OCI-LY3 (cell line): ENCODE results near the gene EFCAB11.

Experiments
- H2AFZ ChIP-seq: fragments of 200-600, 300-600 bp; shearing (Covaris generic); 2 replicates; pipeline ENCODE4 v1.6.0; 2014; ENCODE audit warnings: antibody characterized with exemption, low read depth, low read length
- H3K27ac ChIP-seq: fragments of 200-600, 300-600 bp; sonication (generic); 2 replicates; pipeline ENCODE4 v1.5.1; 2014; ENCODE audit warnings: mild to moderate bottlenecking, low read length, moderate library complexity, mixed read lengths
- H3K27me3 ChIP-seq: fragments of 200-600, 300-600 bp; sonication (generic); 2 replicates; pipeline ENCODE4 v1.6.1; 2014; ENCODE audit warnings: low read depth, low read length, mixed read lengths
- H3K36me3 ChIP-seq: fragments of 200-600, 300-600 bp; sonication (generic); replicated peaks from 2 replicates; pipeline ENCODE3; 2014; ENCODE audit warnings: low read depth, low read length, mixed read lengths
- H3K4me1 ChIP-seq: fragments of 300-600, 200-600 bp; sonication (generic); 2 replicates; pipeline ENCODE4 v1.6.1; 2014; ENCODE audit warnings: low read length, mixed read lengths
- H3K4me2 ChIP-seq: fragments of 200-600, 300-600 bp; sonication (generic); 2 replicates; pipeline ENCODE4 v1.6.1; 2014; ENCODE audit warnings: low read length, mixed read lengths
- H3K4me3 ChIP-seq: fragments of 300-600, 200-600 bp; sonication (generic); 2 replicates; pipeline ENCODE4 v1.5.1; 2014; ENCODE audit warnings: antibody characterized with exemption, mild to moderate bottlenecking, low read length, moderate library complexity
- H3K79me2 ChIP-seq: fragments of 300-600, 200-600 bp; shearing (Covaris generic); 2 replicates; pipeline ENCODE4 v1.6.1; 2014; ENCODE audit warnings: mild to moderate bottlenecking, low read length, mixed read lengths
- H3K9ac ChIP-seq: fragments of 300-600, 200-600 bp; shearing (Covaris generic); 2 replicates; pipeline ENCODE4 v1.6.0; 2014; ENCODE audit warnings: mild to moderate bottlenecking, low read length, moderate library complexity
- H3K9me3 ChIP-seq: fragments of 200-600, 300-600 bp; shearing (Covaris generic); 2 replicates; pipeline ENCODE4 v1.6.1; 2014; ENCODE audit warnings: low read length, mixed read lengths; ENCODE audit not compliant: insufficient read depth
- H4K20me1 ChIP-seq: fragments of 200-600, 300-600 bp; sonication (generic); 2 replicates; pipeline ENCODE4 v1.6.1; 2016; ENCODE audit warnings: low read length, mixed read lengths; ENCODE audit not compliant: insufficient read depth
- EZH2phosphoT487 ChIP-seq: fragments of 200-600 bp; shearing (Covaris generic); IDR thresholded peaks from 2 replicates; pipeline ENCODE4 v1.6.1; 2018; ENCODE audit warnings: antibody characterized with exemption, mixed run types, low read depth
- TF ChIP-seq, protein P1 (sequence below): fragments of 200-600, 300-600 bp; sonication (generic); IDR thresholded peaks from 2 replicates; pipeline ENCODE4 v1.5.1; 2014; ENCODE audit warnings: antibody characterized with exemption, low read length, low read depth

Gene EFCAB11

DNA sequence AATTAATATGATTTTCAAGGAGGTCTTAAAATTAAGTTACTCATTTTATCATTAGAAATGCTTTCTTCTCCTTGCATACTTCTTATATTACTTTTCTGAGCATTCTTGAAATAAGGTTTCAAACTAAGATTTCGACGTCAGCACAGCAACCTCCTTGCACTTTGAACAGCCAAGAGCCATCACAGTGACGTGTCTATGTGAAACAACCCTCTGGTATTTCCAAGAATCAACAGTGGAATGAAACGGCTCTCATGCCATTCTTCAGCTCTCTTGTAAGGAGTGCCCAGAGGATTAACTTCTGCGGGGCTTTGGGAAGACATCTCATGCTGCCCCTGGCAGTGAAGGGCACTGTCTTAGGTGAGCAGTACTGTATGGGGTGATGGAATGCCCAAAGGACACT is 109.2 kb downstream of the EFCAB11 start:
- H3K27me3 ChIP-seq: no peaks in the 10 kb centered on the region
- no peak overlapping the region for H2AFZ ChIP-seq
- no peaks in the 10 kb centered on the region for H3K79me2 ChIP-seq
- no peaks in the 10 kb centered on the region for H4K20me1 ChIP-seq
- no peak overlapping the region for H3K9ac ChIP-seq
- H3K36me3 ChIP-seq: no peaks in the 10 kb centered on the region
- H3K27ac ChIP-seq: no peak overlapping the region
- no peak overlapping the region for H3K4me2 ChIP-seq
- TF ChIP-seq EZH2phosphoT487: no peak
- TF ChIP-seq, protein P1, sequence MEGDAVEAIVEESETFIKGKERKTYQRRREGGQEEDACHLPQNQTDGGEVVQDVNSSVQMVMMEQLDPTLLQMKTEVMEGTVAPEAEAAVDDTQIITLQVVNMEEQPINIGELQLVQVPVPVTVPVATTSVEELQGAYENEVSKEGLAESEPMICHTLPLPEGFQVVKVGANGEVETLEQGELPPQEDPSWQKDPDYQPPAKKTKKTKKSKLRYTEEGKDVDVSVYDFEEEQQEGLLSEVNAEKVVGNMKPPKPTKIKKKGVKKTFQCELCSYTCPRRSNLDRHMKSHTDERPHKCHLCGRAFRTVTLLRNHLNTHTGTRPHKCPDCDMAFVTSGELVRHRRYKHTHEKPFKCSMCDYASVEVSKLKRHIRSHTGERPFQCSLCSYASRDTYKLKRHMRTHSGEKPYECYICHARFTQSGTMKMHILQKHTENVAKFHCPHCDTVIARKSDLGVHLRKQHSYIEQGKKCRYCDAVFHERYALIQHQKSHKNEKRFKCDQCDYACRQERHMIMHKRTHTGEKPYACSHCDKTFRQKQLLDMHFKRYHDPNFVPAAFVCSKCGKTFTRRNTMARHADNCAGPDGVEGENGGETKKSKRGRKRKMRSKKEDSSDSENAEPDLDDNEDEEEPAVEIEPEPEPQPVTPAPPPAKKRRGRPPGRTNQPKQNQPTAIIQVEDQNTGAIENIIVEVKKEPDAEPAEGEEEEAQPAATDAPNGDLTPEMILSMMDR: no peak
- no peak overlapping the region for H3K4me3 ChIP-seq
- H3K4me1 ChIP-seq: peaks cover 6% of the 10 kb centered on the region
- H3K9me3 ChIP-seq: no peaks in the 10 kb centered on the region

DNA sequence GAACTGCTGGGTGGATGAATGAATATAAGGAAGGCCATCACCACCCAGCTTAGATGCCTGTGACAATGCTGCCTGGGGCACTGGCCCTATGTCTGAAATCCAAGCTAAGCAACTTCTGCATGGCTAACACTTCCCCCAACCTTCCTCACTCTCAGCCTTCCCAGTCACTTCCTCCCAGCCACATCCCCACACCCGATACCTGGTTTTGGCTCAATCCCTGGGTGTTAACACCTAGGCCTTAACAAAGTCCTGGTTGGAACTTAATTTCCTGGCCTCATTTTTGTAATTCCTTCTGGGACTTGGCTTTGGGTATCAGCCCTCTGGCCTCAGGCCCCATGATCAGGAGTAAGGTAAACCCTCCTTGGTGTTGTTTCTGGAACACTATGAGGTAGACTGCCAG is 110.0 kb downstream of the EFCAB11 start:
- Histone ChIP-seq H2AFZ (no peak overlapping the region), H3K9ac (no peak overlapping the region)
- no peak for TF ChIP-seq EZH2phosphoT487
- TF ChIP-seq, protein P1: no peak

DNA sequence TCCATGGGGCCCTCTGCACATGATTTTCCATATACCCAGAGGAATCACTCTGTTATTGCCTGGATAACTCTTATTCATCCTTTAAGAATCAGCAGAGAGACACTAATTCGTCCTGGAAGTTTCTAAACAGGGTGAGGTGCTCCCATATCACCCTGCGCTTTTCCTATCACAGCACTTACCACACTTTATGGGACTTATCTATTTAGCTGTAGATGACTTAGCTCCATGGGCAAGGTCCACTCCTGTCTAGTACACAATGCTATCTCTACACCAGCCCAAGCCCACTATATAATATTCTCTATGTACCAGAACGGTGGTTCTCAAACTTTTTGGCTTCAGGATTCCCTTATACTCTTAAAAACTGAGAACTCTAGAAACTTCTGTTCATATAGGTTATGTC is 111.7 kb downstream of the EFCAB11 start:
- no peak for TF ChIP-seq EZH2phosphoT487
- TF ChIP-seq, protein P1: no peak
- Histone ChIP-seq H3K27me3 (no peaks in the 10 kb centered on the region), H3K9me3 (peaks cover 9% of the 10 kb centered on the region; the same call in 1 of the 2 replicates), H3K79me2 (no peaks in the 10 kb centered on the region), H3K4me1 (no peaks in the 10 kb centered on the region), H3K27ac (no peak overlapping the region), H3K9ac (no peak overlapping the region), H4K20me1 (no peaks in the 10 kb centered on the region), H3K4me3 (no peak overlapping the region), H3K4me2 (no peak overlapping the region), H3K36me3 (no peaks in the 10 kb centered on the region), H2AFZ (no peak overlapping the region)

More for the DNA sequence above, 110.0 kb downstream of the EFCAB11 start:
- Histone ChIP-seq H3K4me2 (no peak overlapping the region), H3K27me3 (no peaks in the 10 kb centered on the region), H3K79me2 (no peaks in the 10 kb centered on the region), H4K20me1 (no peaks in the 10 kb centered on the region), H3K4me1 (no peaks in the 10 kb centered on the region), H3K36me3 (no peaks in the 10 kb centered on the region), H3K4me3 (no peak overlapping the region), H3K9me3 (no peaks in the 10 kb centered on the region), H3K27ac (no peak overlapping the region)

DNA sequence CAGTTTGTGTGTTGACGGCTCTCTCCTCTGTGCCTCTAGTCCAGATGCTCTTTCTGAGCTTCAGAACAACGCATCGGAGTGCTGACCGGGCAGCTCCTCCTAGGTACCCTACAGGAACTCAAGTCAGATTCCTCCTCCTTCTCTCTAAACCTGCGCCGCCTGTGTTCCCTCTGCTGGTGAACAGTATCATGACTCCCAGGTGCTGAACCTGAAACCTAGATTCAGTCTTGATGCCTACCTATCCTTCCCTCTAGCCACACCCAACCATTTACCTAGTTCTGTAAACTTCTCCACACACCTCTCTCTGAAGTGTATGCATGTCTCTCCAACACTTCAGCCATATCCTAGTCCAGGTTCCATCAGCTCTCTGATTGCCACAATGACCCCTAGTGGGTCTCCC is 112.7 kb downstream of the EFCAB11 start:
- H3K27me3 ChIP-seq: no peaks in the 10 kb centered on the region
- no peaks in the 10 kb centered on the region for H3K36me3 ChIP-seq
- no peak for TF ChIP-seq EZH2phosphoT487
- TF ChIP-seq, protein P1: no peak
- H4K20me1 ChIP-seq: no peaks in the 10 kb centered on the region
- H3K79me2 ChIP-seq: no peaks in the 10 kb centered on the region
- no peak overlapping the region for H3K27ac ChIP-seq
- no peak overlapping the region for H3K4me3 ChIP-seq
- no peak overlapping the region for H2AFZ ChIP-seq
- peaks cover 9% of the 10 kb centered on the region; the same call in 1 of the 2 replicates for H3K9me3 ChIP-seq
- no peak overlapping the region for H3K9ac ChIP-seq
- H3K4me2 ChIP-seq: no peak overlapping the region
- H3K4me1 ChIP-seq: no peaks in the 10 kb centered on the region
